Left renal cortex interstitium (tissue), 4 donors: ENCODE results near the gene CEMIP. TPM values are rescaled to one million over a fixed set of nuclear protein-coding genes. Genes with fewer than 3 reads are reported as not detected.

Source experiments
- DNase-seq, 4 donors: peaks; one replicate each; pipeline ENCODE4 v3.0.0-alpha.2; 2013; ENCODE audit warnings: low read depth in 4 of 4, low spot score in 2 of 4, missing footprints in 1 of 4
- polyA plus RNA-seq, 4 donors: library from polyadenylated mRNA; unstranded; fragments of 120-200 nt; gene quantifications; one replicate each; pipeline ENCODE4 v1.2.1, GENCODE V29; 2013; ENCODE audit not compliant: insufficient read length in 4 of 4

CEMIP gene
- polyA plus RNA-seq, 4 donors = 2.0 to 6.2 (median 4.1) TPM

- no peak for DNase-seq
These were observed 97.1 kb downstream of the CEMIP start for GRCh38 chr15:80876348-80876674.

- no peak for DNase-seq
These were observed 99.2 kb downstream of the CEMIP start for GRCh38 chr15:80878242-80878866.

GRCh38 chr15:80878867-80879250 lies 99.7 kb downstream of the CEMIP start:
- DNase-seq = no peak

- no peak for DNase-seq
These were observed 100.9 kb downstream of the CEMIP start for GRCh38 chr15:80880086-80880485.

- no peak for DNase-seq
These were observed 104.5 kb downstream of the CEMIP start for GRCh38 chr15:80883641-80884040.

- DNase-seq = no peak
These were observed 105.9 kb downstream of the CEMIP start for GRCh38 chr15:80885016-80885579.

- DNase-seq = no peak
These were observed 108.0 kb downstream of the CEMIP start for GRCh38 chr15:80887148-80887547.

- DNase-seq = no peak
These were observed 109.7 kb downstream of the CEMIP start for GRCh38 chr15:80888846-80889245.

- DNase-seq = no peak
These were observed 111.3 kb downstream of the CEMIP start for GRCh38 chr15:80890341-80891005.

GRCh38 chr15:80891006-80891405 lies 111.8 kb downstream of the CEMIP start:
- no peak for DNase-seq

- DNase-seq = no peak
These were observed 113.2 kb downstream of the CEMIP start for GRCh38 chr15:80892414-80892813.

GRCh38 chr15:80893777-80894176 lies 114.6 kb downstream of the CEMIP start:
- DNase-seq = no peak

GRCh38 chr15:80895091-80895490 lies 115.9 kb downstream of the CEMIP start:
- no peak for DNase-seq

GRCh38 chr15:80895965-80896364 lies 116.8 kb downstream of the CEMIP start:
- no peak for DNase-seq

GRCh38 chr15:80898040-80898439 lies 118.9 kb downstream of the CEMIP start:
- DNase-seq = no peak

GRCh38 chr15:80902298-80902801 lies 123.2 kb downstream of the CEMIP start:
- peak in 2 of 4 donors; percentile 34 for DNase-seq

GRCh38 chr15:80904998-80905397 lies 125.8 kb downstream of the CEMIP start:
- DNase-seq = peak in 2 of 4 donors; percentile 33 to 50

GRCh38 chr15:80906159-80906766 lies 127.1 kb downstream of the CEMIP start:
- peak in 2 of 4 donors; percentile 37 to 48 for DNase-seq

GRCh38 chr15:80911821-80912220 lies 132.7 kb downstream of the CEMIP start:
- DNase-seq = no peak

GRCh38 chr15:80912673-80913072 lies 133.5 kb downstream of the CEMIP start:
- DNase-seq = no peak

- DNase-seq = no peak
These were observed 134.4 kb downstream of the CEMIP start for GRCh38 chr15:80913541-80913940.

GRCh38 chr15:80915472-80915871 lies 136.3 kb downstream of the CEMIP start:
- DNase-seq = no peak
